Measurements from ENCODE around the gene CCN2. TPM values are rescaled to one million over a fixed set of nuclear protein-coding genes. Genes with fewer than 3 reads are reported as not detected.

The CCN2 gene
- total and polyA plus RNA-seq, 12 donors, result 6.9 to 164 (median 65.8) TPM

GRCh38 chr6:131946404-131946991 lies 4.7 kb downstream of the CCN2 start:
- H3K36me3 ChIP-seq (replicated peaks in 1 of 2), result no peaks in the 10 kb centered on the region
- no peak overlapping the region for H3K27ac ChIP-seq
- intact Hi-C loops (cut with DNase I), result no loop called here
- H3K4me1 ChIP-seq (replicated peaks in 1 of 2), result no peaks in the 10 kb centered on the region
- DNase-seq, result no peak
- TF ChIP-seq CTCF (IDR thresholded peaks at IDR 0.05) (no peak), POLR2A (IDR thresholded peaks at IDR 0.05) (peak in 1 of 2 donors; percentile 30)
- H3K9me3 ChIP-seq (replicated peaks in 1 of 3), result no peaks in the 10 kb centered on the region
- no peaks in the 10 kb centered on the region for H3K27me3 ChIP-seq
- 84 to 88% (median 87%) methylated on average over 5 of the region's 5 CpGs for WGBS, 4 donors
- H3K4me3 ChIP-seq, result no peak overlapping the region

- H3K27me3 ChIP-seq, result no peaks in the 10 kb centered on the region
- H3K4me3 ChIP-seq, result no peak overlapping the region
- TF ChIP-seq CTCF (IDR thresholded peaks at IDR 0.05) (no peak), POLR2A (IDR thresholded peaks at IDR 0.05) (no peak)
- no peak overlapping the region for H3K27ac ChIP-seq
- no peaks in the 10 kb centered on the region for H3K4me1 ChIP-seq (replicated peaks in 1 of 2)
- no peaks in the 10 kb centered on the region for H3K36me3 ChIP-seq (replicated peaks in 1 of 2)
- H3K9me3 ChIP-seq (replicated peaks in 1 of 3), result no peaks in the 10 kb centered on the region
- no peak for DNase-seq
- 94 to 100% (median 96%) methylated on average over 1 of the region's 1 CpG for WGBS, 4 donors
- intact Hi-C loops (cut with DNase I), result no loop called here
Measured at GRCh38 chr6:131945971-131946370, 5.2 kb downstream of the CCN2 start.

GRCh38 chr6:131937703-131938631 lies 13.2 kb downstream of the CCN2 start:
- Histone ChIP-seq H3K36me3 (replicated peaks in 1 of 2) (no peaks in the 10 kb centered on the region), H3K4me3 (no peak overlapping the region), H3K27me3 (no peaks in the 10 kb centered on the region), H3K9me3 (replicated peaks in 1 of 3) (no peaks in the 10 kb centered on the region), H3K27ac (peak overlapping the region in 2 of 5 donors; percentile 38 to 73), H3K4me1 (replicated peaks in 1 of 2) (no peaks in the 10 kb centered on the region)
- peak in 6 of 7 donors; percentile 15 to 69 (median 47) for DNase-seq
- WGBS, 4 donors, result 72 to 77% (median 74%) methylated on average over 8 of the region's 8 CpGs
- TF ChIP-seq CTCF (IDR thresholded peaks at IDR 0.05) (no peak), POLR2A (IDR thresholded peaks at IDR 0.05) (no peak)
- intact Hi-C loops (cut with DNase I), result no loop called here

GRCh38 chr6:131937226-131937625 lies 13.9 kb downstream of the CCN2 start:
- WGBS, 4 donors, result 55 to 76% (median 71%) methylated on average over 2 of the region's 2 CpGs
- Histone ChIP-seq H3K27me3 (no peaks in the 10 kb centered on the region), H3K4me1 (replicated peaks in 1 of 2) (no peaks in the 10 kb centered on the region), H3K36me3 (replicated peaks in 1 of 2) (no peaks in the 10 kb centered on the region), H3K9me3 (replicated peaks in 1 of 3) (no peaks in the 10 kb centered on the region), H3K27ac (peak overlapping the region in 1 of 5 donors; percentile 73), H3K4me3 (no peak overlapping the region)
- intact Hi-C loops (cut with DNase I), result no loop called here
- TF ChIP-seq CTCF (IDR thresholded peaks at IDR 0.05) (no peak), POLR2A (IDR thresholded peaks at IDR 0.05) (no peak)
- DNase-seq, result no peak

Data from adrenal gland (tissue), 12 donors.